OCI-LY7 (cell line): Measurements from ENCODE around the gene USP4.
A peak's percentile ranks its signal among the peaks of the same experiment; 100 is the strongest.

Experiments used
- CTCF ChIP-seq: fragments of 200-600 bp; sonication (generic); conservative IDR thresholded peaks from 2 replicates; pipeline ENCODE4 v1.5.1; 2014; ENCODE audit warnings: mild to moderate bottlenecking, antibody characterized with exemption, low read length, moderate library complexity, mixed read lengths
- EZH2phosphoT487 ChIP-seq: fragments of 200-600 bp; sonication (generic); IDR thresholded peaks from 2 replicates; pipeline ENCODE4 v1.6.1; 2018; ENCODE audit warnings: low read depth, borderline replicate concordance, mild to moderate bottlenecking, mixed run types, antibody characterized with exemption, low read length, moderate library complexity, mixed read lengths

- peak; percentile 40 for TF ChIP-seq CTCF
- no peak for TF ChIP-seq EZH2phosphoT487
Observed at GRCh38 chr3:49327485-49327884, 12.4 kb downstream of the USP4 start.
